K562 treated with DMSO at 1 percent for 48 hours (cell line): ENCODE data around the gene KBTBD2. TPM values are rescaled to one million over a fixed set of nuclear protein-coding genes. Genes with fewer than 3 reads are reported as not detected.

Source experiments
- total RNA-seq: library from RNA; unstranded; fragments of 300-600 nt; gene quantifications from 2 replicates; pipeline ENCODE4 v1.2.3, GENCODE V29; 2022; ENCODE audit warnings: low replicate concordance; ENCODE audit errors: extremely low read depth

Gene KBTBD2
- total RNA-seq, result not detected in 2 replicates

DNA sequence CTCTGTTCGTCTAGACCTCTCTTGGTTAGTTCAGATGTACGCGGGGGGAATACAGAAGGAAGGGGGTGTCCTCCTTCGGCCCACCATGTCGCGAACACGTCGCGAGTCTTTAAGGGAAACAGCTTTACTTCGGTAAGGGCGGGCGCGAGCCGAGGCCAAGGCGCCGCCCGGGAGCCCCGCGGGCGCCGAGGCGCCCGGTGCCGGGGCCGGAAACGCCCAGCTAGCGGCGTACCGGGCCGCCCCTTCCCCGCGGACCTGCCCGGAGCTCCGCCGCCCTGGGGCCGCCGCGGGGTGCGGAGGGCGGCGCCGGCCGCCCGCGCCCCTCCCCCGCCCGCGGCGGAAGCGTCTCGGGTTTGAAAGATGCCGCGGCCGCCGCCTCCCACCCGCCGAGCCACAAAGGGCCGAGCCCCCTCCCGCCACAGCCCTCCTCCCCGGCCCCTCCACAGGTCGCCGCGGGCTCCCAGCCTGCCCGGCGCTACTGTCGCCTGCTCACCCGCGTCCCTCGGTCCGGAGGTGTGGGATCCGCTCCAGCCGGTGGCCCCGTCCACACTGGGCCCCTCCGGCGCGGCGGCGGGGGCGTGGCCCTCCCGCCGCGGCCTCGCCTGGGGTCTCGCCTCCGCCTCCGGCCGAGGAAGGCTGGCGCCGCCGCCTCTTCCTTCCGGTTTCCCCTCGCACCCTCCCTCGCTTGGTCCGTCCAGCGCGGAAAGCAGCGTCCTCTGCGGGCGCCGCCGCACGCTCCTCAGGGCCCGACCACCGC, at the start of gene KBTBD2:
TSS of gene KBTBD2 (minus strand) at position 718 of the 757 bp plus-strand sequence. CDS start 12,156 bp downstream, outside the sequence.

Other genes starting within 250 kb of the KBTBD2 start
- gene FKBP9, start 65.7 kb upstream of the KBTBD2 start, total RNA-seq, result not detected in 2 replicates
- not detected in 2 replicates for gene NT5C3A, start 171.0 kb upstream of the KBTBD2 start, total RNA-seq
- gene RP9, start 217.6 kb upstream of the KBTBD2 start, total RNA-seq, result not detected in 2 replicates
- not detected in 2 replicates for gene BBS9, start 237.8 kb upstream of the KBTBD2 start, total RNA-seq